Measurements from ENCODE around the gene BLOC1S1. TPM values are rescaled to one million over a fixed set of nuclear protein-coding genes. Genes with fewer than 3 reads are reported as not detected.

BLOC1S1 gene
- total RNA-seq, 2 experiments from 2014 or later = 79.0 to 84.6 TPM

GRCh38 chr12:55675666-55676065 is 40.2 kb upstream of the BLOC1S1 start:
- intact Hi-C loops (cut with micrococcal nuclease) = no loop called here
- ChIA-PET CTCF (interaction anchor here (1.0 to 3.2 kb wide), 3 partner anchors 13 to 30 kb away, joined by 3 to 17 read pairs (median 3); no protein-coding TSS in a partner anchor), POLR2A (interaction anchor here (0.9 kb wide), 1 partner anchor 41 kb away, joined by 3 read pairs; no protein-coding TSS in a partner anchor)
- no peaks in the 10 kb centered on the region for H3K4me1 Mint-ChIP-seq (ENCODE audit: low read depth)
- no peak overlapping the region for H3K27ac Mint-ChIP-seq
- no peak for ATAC-seq
- no peak for DNase-seq
- H3K36me3 Mint-ChIP-seq (ENCODE audit: low read depth) = no peaks in the 10 kb centered on the region
- H3K9me3 Mint-ChIP-seq = no peaks in the 10 kb centered on the region
- no peak for TF ChIP-seq CTCF (IDR thresholded peaks at IDR 0.05)
- peaks cover 5% of the 10 kb centered on the region for H3K27me3 Mint-ChIP-seq
- H3K4me3 Mint-ChIP-seq = no peak overlapping the region

GRCh38 chr12:55676707-55677106 is 39.1 kb upstream of the BLOC1S1 start:
- Mint-ChIP-seq H3K4me1 (ENCODE audit: low read depth) (peaks cover 10% of the 10 kb centered on the region), H3K4me3 (no peak overlapping the region), H3K27ac (no peak overlapping the region), H3K9me3 (no peaks in the 10 kb centered on the region), H3K36me3 (ENCODE audit: low read depth) (no peaks in the 10 kb centered on the region), H3K27me3 (peaks cover 14% of the 10 kb centered on the region)
- intact Hi-C loops (cut with micrococcal nuclease) = no loop called here
- no peak for DNase-seq
- POLR2A ChIA-PET = interaction anchor here (0.9 kb wide), 1 partner anchor 40 kb away, joined by 3 read pairs; no protein-coding TSS in a partner anchor
- no peak for ATAC-seq
- no peak for TF ChIP-seq CTCF (IDR thresholded peaks at IDR 0.05)
- CTCF ChIA-PET = interaction anchor here (1.1 to 3.2 kb wide), 2 partner anchors 13 to 21 kb away, joined by 3 to 17 read pairs; no protein-coding TSS in a partner anchor

- ATAC-seq = no peak
- Mint-ChIP-seq H3K36me3 (ENCODE audit: low read depth) (no peaks in the 10 kb centered on the region), H3K27ac (no peak overlapping the region), H3K27me3 (peaks cover 13% of the 10 kb centered on the region), H3K4me3 (no peak overlapping the region), H3K9me3 (no peaks in the 10 kb centered on the region), H3K4me1 (ENCODE audit: low read depth) (peaks cover 10% of the 10 kb centered on the region)
- ChIA-PET CTCF (no interaction called here), POLR2A (no interaction called here)
- DNase-seq = no peak
- no peak for TF ChIP-seq CTCF (IDR thresholded peaks at IDR 0.05)
- intact Hi-C loops (cut with micrococcal nuclease) = no loop called here
These were observed 36.2 kb upstream of the BLOC1S1 start for GRCh38 chr12:55679691-55680090.

GRCh38 chr12:55681142-55682077 is 34.4 kb upstream of the BLOC1S1 start:
- Mint-ChIP-seq H3K36me3 (ENCODE audit: low read depth) (no peaks in the 10 kb centered on the region), H3K27ac (no peak overlapping the region), H3K4me1 (ENCODE audit: low read depth) (peaks cover 10% of the 10 kb centered on the region), H3K9me3 (no peaks in the 10 kb centered on the region), H3K27me3 (peaks cover 13% of the 10 kb centered on the region), H3K4me3 (no peak overlapping the region)
- ATAC-seq (peak; percentile 71), DNase-seq (peak; percentile 9)
- no peak for TF ChIP-seq CTCF (IDR thresholded peaks at IDR 0.05)
- ChIA-PET CTCF (interaction anchor here (0.8 to 1.3 kb wide), 4 partner anchors 12 to 57 kb away, joined by 3 to 5 read pairs (median 3); no protein-coding TSS in a partner anchor), POLR2A (interaction anchor here (0.6 to 1.0 kb wide), 2 partner anchors 48 to 162 kb away, joined by 3 read pairs; partner anchors contain the start of gene CD63)
- intact Hi-C loops (cut with micrococcal nuclease) = no loop called here
